DMS53 treated with DMSO at 0.1 percent for 48 hours (cell line): ENCODE data around the gene PAPSS1.
A peak's percentile ranks its signal among the peaks of the same experiment; 100 is the strongest.
"Not testable (repeated sequence)": the region's sequence is repeated elsewhere in the genome, so short reads cannot be mapped to it uniquely, and the experiment has no call there.

ENCODE experiments used
- DNase-seq: peaks from one replicate; lab custom pipeline; 2025; ENCODE audit not compliant: unreplicated experiment; lab: John Stamatoyannopoulos, UW

The PAPSS1 gene

GRCh38 chr4:107691378-107691777 is 28.7 kb downstream of the PAPSS1 start:
- DNase-seq, result no peak

GRCh38 chr4:107689912-107690587 is 30.0 kb downstream of the PAPSS1 start:
- DNase-seq, result no peak

- DNase-seq, result no peak
Observed at GRCh38 chr4:107688421-107688820, 31.6 kb downstream of the PAPSS1 start.

- no peak for DNase-seq
Observed at GRCh38 chr4:107685740-107686139, 34.3 kb downstream of the PAPSS1 start.

- no peak for DNase-seq
Observed at GRCh38 chr4:107683873-107684272, 36.2 kb downstream of the PAPSS1 start.

GRCh38 chr4:107682306-107682705 is 37.7 kb downstream of the PAPSS1 start:
- DNase-seq, result no peak

- no peak for DNase-seq
Observed at GRCh38 chr4:107669068-107669467, 51.0 kb downstream of the PAPSS1 start.

- peak; percentile 13 for DNase-seq
Observed at GRCh38 chr4:107666134-107666533, 53.9 kb downstream of the PAPSS1 start.

- DNase-seq, result no peak
Observed at GRCh38 chr4:107665001-107665400, 55.0 kb downstream of the PAPSS1 start.

GRCh38 chr4:107658400-107659336 is 61.4 kb downstream of the PAPSS1 start:
- no peak for DNase-seq

- no peak for DNase-seq
Observed at GRCh38 chr4:107655289-107655688, 64.7 kb downstream of the PAPSS1 start.

GRCh38 chr4:107654694-107655093 is 65.3 kb downstream of the PAPSS1 start:
- no peak for DNase-seq

- DNase-seq, result not testable (repeated sequence)
Observed at GRCh38 chr4:107651408-107651807, 68.6 kb downstream of the PAPSS1 start.

- no peak for DNase-seq
Observed at GRCh38 chr4:107650251-107650650, 69.8 kb downstream of the PAPSS1 start.

GRCh38 chr4:107648178-107648991 is 71.6 kb downstream of the PAPSS1 start:
- DNase-seq, result no peak

- DNase-seq, result no peak
Observed at GRCh38 chr4:107647591-107647990, 72.4 kb downstream of the PAPSS1 start.

GRCh38 chr4:107645604-107646003 is 74.4 kb downstream of the PAPSS1 start:
- DNase-seq, result no peak

- no peak for DNase-seq
Observed at GRCh38 chr4:107643021-107643420, 77.0 kb downstream of the PAPSS1 start.

- DNase-seq, result no peak
Observed at GRCh38 chr4:107640878-107641277, 79.2 kb downstream of the PAPSS1 start.

GRCh38 chr4:107640197-107640596 is 79.8 kb downstream of the PAPSS1 start:
- no peak for DNase-seq

- no peak for DNase-seq
Observed at GRCh38 chr4:107635735-107636134, 84.3 kb downstream of the PAPSS1 start.
